Peyer's patch (tissue), 4 donors: ENCODE measurements around the gene STK32B. TPM values are rescaled to one million over a fixed set of nuclear protein-coding genes. Genes with fewer than 3 reads are reported as not detected.
"Not testable (repeated sequence)": the region's sequence is repeated elsewhere in the genome, so short reads cannot be mapped to it uniquely, and the experiment has no call there.

ENCODE experiments used
- DNase-seq, 3 donors: peaks; one replicate each; pipeline ENCODE4 v3.0.0-alpha.2; 2017 to 2019
- H3K27ac ChIP-seq, 4 donors: fragments of 200-600 bp; sonication (generic); one replicate each; pipeline ENCODE4 v1.5.1; 2016 to 2019
- H3K27me3 ChIP-seq, 2 donors: fragments of 200-600 bp; sonication (generic); one replicate each; pipeline ENCODE4 v1.5.1; 2019
- H3K36me3 ChIP-seq, 3 donors: fragments of 200-600 bp; sonication (generic); one replicate each; pipeline ENCODE4 v1.5.1; 2016 to 2019
- H3K4me1 ChIP-seq, 4 donors: fragments of 200-600 bp; sonication (generic); one replicate each; pipeline ENCODE4 v1.5.1; 2016 to 2019
- H3K4me3 ChIP-seq, 4 donors: fragments of 200-600 bp; sonication (generic); 1 replicate in 3 of 4; 2 replicates in 1 of 4; pipeline ENCODE4 v1.5.1; 2016 to 2019; ENCODE audit warnings: mild to moderate bottlenecking in 1 of 4
- H3K9me3 ChIP-seq, 4 donors: fragments of 200-600 bp; sonication (generic); one replicate each; pipeline ENCODE4 v1.5.1; 2016 to 2019; ENCODE audit warnings: mild to moderate bottlenecking in 1 of 4
- POLR2A ChIP-seq, 2 donors: fragments of 450-650 bp; IDR thresholded peaks; one replicate each; pipeline ENCODE4 v1.5.1; 2017; ENCODE audit warnings: antibody characterized with exemption in 2 of 2, mild to moderate bottlenecking in 2 of 2, moderate library complexity in 2 of 2
- total RNA-seq, 4 donors: library from RNA; depleted of rRNA; stranded (reverse); fragments of >200 nt; gene quantifications; one replicate each; pipeline ENCODE4 v1.1.0, GENCODE V29; 2016
- TF ChIP-seq, protein P1 (sequence below), 6 experiments: fragments of 450-650 bp in 4 of 6; fragments of 200-600 bp in 2 of 6; sonication (generic) in 1 of 6; IDR thresholded peaks; one replicate each; pipeline ENCODE4 v1.5.1; 2017 to 2019; ENCODE audit warnings: antibody characterized with exemption in 6 of 6, mild to moderate bottlenecking in 3 of 6, moderate library complexity in 1 of 6

STK32B gene
- total RNA-seq, 4 donors from 2014 or later, result 0.35 to 3.3 (median 1.3) TPM

DNA sequence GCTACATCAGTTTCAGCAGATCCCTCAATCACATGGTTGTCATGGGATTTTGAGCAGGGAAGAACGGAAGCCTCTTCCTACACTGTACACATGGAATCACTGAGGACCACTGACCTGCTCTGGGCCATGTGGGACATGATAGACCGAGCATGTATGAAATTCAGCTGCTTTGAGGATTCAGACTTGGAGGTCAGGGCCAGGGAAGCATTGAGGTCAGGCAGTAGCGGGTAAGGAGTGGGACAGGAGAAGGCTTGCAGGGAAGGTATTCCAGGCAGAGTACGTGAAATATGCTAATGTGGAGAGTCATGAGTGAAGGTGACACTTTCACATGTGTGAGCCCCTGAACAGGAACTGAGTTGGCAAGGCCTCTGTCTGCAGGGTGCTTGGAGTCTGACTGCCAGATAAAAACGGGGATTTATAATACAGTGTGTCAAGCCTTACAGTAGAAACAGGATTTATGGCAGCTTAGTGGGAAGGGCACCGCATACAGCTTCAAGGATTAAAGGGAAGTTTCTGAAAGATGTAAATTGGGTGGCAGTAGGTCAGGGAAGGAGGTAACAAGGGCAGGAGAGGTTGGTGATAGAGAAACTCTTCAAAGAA, 111.7 kb downstream of the STK32B start:
- TF ChIP-seq, protein P1, sequence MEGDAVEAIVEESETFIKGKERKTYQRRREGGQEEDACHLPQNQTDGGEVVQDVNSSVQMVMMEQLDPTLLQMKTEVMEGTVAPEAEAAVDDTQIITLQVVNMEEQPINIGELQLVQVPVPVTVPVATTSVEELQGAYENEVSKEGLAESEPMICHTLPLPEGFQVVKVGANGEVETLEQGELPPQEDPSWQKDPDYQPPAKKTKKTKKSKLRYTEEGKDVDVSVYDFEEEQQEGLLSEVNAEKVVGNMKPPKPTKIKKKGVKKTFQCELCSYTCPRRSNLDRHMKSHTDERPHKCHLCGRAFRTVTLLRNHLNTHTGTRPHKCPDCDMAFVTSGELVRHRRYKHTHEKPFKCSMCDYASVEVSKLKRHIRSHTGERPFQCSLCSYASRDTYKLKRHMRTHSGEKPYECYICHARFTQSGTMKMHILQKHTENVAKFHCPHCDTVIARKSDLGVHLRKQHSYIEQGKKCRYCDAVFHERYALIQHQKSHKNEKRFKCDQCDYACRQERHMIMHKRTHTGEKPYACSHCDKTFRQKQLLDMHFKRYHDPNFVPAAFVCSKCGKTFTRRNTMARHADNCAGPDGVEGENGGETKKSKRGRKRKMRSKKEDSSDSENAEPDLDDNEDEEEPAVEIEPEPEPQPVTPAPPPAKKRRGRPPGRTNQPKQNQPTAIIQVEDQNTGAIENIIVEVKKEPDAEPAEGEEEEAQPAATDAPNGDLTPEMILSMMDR (IDR thresholded peaks at IDR 0.05), result no peak
- no peak for TF ChIP-seq POLR2A (IDR thresholded peaks at IDR 0.05)
- H3K4me3 ChIP-seq, result no peak overlapping the region
- no peaks in the 10 kb centered on the region for H3K9me3 ChIP-seq
- no peak for DNase-seq
- H3K27me3 ChIP-seq, result no peaks in the 10 kb centered on the region
- no peaks in the 10 kb centered on the region for H3K36me3 ChIP-seq
- H3K4me1 ChIP-seq, result no peaks in the 10 kb centered on the region
- no peak overlapping the region for H3K27ac ChIP-seq

DNA sequence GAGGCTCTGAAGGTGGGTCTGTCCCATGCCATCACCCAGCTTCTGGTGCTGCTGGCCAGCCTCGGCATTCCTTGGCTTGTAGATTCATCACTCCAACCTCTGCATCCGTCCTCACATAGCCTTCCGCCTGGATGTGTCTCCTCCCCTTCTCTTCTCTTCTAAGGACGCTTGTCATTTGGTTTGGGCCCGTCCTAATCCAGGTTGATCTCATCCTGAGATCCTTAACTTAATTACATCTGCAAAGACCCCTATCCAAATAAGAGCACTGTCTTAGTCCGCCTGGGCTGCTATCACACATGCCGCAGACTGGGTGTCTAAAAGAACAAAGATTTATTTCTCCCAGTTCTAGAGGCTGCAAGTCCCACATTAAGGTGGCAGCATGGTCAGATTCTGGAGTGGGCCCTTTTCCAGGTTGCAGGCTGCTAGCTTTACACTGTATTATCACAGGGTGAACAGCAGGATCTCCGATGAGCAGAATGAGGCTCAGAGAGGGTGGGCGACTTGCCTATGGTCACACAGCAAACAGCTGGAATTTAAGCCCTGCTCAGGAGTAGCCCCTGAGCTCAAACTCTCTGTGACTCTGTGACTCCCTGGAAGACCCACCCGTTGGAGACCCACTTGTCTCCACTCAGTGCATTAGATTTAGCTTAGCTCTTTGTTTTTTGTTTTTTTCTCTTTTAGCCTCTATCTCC, 113.1 kb downstream of the STK32B start:
- H3K27me3 ChIP-seq, result no peaks in the 10 kb centered on the region
- no peaks in the 10 kb centered on the region for H3K4me1 ChIP-seq
- H3K36me3 ChIP-seq, result no peaks in the 10 kb centered on the region
- DNase-seq, result no peak
- no peak overlapping the region for H3K4me3 ChIP-seq
- TF ChIP-seq, protein P1 (IDR thresholded peaks at IDR 0.05), result no peak
- no peak for TF ChIP-seq POLR2A (IDR thresholded peaks at IDR 0.05)
- no peak overlapping the region for H3K27ac ChIP-seq
- no peaks in the 10 kb centered on the region for H3K9me3 ChIP-seq

DNA sequence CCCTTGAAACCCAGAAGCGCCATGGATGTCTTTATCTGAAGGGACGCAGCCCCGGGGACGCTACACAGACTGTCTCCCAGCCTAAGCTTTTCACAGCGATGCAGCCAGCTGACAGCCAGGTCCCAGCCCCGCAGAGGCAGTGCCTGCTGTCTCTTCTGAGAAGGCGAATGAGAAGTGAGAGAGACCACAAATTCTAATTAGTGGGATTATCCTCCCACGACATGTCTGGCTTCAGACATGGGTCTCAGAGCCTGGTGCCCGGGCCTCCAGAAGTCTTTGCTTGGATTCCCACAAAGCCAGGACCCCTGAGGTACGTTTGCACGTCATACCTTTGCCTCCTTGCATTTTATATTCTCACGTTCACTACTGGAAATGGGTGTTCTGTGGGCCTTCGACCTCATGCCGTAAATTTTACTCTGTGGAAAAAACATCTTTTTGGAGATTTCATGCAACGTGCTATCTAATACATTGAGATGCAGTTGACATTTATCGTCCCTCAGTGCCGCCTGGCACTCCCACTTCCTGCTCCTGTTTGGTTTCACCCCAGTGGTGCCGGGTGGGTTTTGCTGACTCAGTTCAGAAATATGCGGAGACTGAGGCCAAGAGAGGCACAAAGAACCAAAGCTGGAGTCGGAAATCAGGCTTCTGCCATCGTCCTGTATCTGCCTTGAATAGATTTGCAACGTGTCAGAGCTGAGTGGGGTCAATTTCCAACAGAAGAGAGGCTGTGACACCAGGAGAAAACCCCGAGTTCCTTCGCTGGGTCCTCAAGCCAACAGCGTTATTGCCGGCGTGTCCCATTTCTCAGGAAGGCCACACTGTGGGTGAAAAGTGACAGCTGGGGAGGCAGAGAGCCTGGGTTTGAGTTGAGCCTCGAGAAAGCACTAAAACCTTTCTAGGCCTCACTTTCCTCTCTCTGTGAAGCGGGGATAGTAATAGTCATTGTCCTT, 114.4 kb downstream of the STK32B start:
- H3K36me3 ChIP-seq, result no peaks in the 10 kb centered on the region
- no peak for TF ChIP-seq POLR2A (IDR thresholded peaks at IDR 0.05)
- TF ChIP-seq, protein P1 (IDR thresholded peaks at IDR 0.05), result no peak
- no peaks in the 10 kb centered on the region for H3K27me3 ChIP-seq
- DNase-seq, result no peak
- H3K27ac ChIP-seq, result no peak overlapping the region
- H3K4me3 ChIP-seq, result no peak overlapping the region
- no peaks in the 10 kb centered on the region for H3K9me3 ChIP-seq
- H3K4me1 ChIP-seq, result no peaks in the 10 kb centered on the region

DNA sequence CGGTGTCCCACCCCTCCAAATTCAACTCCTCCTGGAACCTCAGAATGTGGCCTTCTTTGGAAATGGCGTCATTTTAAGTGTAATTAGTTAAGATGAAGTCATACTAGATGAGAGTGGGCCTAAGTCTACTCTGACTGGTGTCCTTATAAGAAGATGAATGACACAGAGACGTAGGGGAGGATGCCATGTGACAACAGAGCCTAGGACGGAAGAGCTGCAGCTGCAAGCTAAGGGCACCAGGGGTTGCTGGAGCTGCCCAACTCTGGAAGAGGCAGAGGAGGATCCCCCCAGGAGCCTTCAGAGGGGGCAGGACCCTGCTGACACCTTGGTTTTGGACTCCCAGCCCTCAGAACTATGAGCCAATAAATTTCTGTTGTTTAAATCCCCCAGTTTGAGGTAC, 115.1 kb downstream of the STK32B start:
- Histone ChIP-seq H3K27ac (no peak overlapping the region), H3K27me3 (no peaks in the 10 kb centered on the region), H3K4me1 (no peaks in the 10 kb centered on the region), H3K36me3 (no peaks in the 10 kb centered on the region), H3K9me3 (no peaks in the 10 kb centered on the region), H3K4me3 (no peak overlapping the region)
- DNase-seq, result no peak
- TF ChIP-seq, protein P1 (IDR thresholded peaks at IDR 0.05), result no peak
- TF ChIP-seq POLR2A (IDR thresholded peaks at IDR 0.05), result no peak

DNA sequence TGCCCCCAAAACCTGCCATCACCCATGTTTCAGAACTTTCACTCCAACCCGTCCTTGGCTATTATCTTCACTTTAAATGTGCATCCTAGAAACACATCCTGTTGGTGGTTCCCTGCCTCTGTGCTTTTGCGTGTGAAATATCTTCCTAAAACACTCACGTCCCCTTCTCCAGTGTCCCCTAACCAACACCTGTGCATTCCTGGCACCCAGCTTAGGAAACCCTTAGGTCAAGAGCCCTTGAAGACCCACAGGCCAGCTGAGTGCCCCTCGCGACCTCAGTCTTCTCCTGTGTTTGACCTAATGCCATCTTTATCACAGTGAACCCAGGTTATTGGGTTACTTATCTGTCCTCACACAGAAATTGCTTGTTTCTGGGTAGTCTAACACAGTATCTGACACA, 117.6 kb downstream of the STK32B start:
- DNase-seq, result no peak
- H3K4me3 ChIP-seq, result no peak overlapping the region
- TF ChIP-seq POLR2A (IDR thresholded peaks at IDR 0.05), result no peak
- TF ChIP-seq, protein P1 (IDR thresholded peaks at IDR 0.05), result no peak
- H3K36me3 ChIP-seq, result no peaks in the 10 kb centered on the region
- H3K27ac ChIP-seq, result no peak overlapping the region
- H3K4me1 ChIP-seq, result no peaks in the 10 kb centered on the region
- no peaks in the 10 kb centered on the region for H3K27me3 ChIP-seq
- no peaks in the 10 kb centered on the region for H3K9me3 ChIP-seq

DNA sequence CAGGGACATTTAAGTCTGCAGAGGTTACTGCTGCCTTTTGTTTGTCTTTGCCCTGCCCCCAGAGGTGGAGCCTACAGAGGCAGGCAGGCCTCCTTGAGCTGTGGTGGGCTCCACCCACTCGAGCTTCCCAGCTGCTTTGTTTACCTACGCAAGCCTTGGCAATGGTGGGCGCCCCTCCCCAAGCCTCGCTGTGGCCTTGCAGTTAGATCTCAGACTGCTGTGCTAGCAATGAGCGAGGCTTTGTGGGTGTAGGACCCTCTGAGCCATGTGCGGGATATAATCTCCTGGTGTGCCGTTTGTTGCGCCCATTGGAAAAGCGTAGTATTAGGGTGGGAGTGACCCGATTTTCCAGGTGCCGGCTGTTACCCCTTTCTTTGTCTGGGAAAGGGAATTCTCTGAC, 124.6 kb downstream of the STK32B start:
- not testable (repeated sequence) for H3K9me3 ChIP-seq, H3K27me3 ChIP-seq, H3K36me3 ChIP-seq, H3K4me3 ChIP-seq, DNase-seq, H3K27ac ChIP-seq, H3K4me1 ChIP-seq
